ENCODE measurements around the gene SPSB4. TPM values are rescaled to one million over a fixed set of nuclear protein-coding genes. Genes with fewer than 3 reads are reported as not detected.

Gene SPSB4
- total and polyA plus RNA-seq, 10 of the 15 experiments (the other 5 are each of a cell fraction or from before 2014, with no cell fraction given): not detected

DNA sequence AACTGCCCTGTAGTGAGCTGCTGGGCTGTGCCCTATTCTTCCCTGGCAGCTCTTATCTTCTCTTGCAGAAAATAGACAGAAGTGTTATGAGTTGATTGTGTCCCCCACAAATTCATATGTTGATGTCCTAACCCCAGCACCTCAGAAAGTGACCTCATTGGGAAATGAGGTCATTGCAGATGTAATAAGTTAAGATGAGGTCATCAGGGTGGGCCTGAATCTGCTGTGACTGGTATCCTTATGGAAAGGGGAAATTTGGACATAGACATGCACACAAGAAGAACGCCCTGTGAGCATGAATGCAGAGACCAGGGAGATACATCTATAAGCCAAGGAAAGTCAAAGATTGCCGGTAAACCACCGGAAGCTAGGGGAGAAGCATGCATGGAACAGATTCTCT lies 49.0 kb downstream of the SPSB4 start (continued):
- TF ChIP-seq ASH2L (IDR thresholded peaks at IDR 0.05; ENCODE audit: borderline replicate concordance, low read depth): no peak

DNA sequence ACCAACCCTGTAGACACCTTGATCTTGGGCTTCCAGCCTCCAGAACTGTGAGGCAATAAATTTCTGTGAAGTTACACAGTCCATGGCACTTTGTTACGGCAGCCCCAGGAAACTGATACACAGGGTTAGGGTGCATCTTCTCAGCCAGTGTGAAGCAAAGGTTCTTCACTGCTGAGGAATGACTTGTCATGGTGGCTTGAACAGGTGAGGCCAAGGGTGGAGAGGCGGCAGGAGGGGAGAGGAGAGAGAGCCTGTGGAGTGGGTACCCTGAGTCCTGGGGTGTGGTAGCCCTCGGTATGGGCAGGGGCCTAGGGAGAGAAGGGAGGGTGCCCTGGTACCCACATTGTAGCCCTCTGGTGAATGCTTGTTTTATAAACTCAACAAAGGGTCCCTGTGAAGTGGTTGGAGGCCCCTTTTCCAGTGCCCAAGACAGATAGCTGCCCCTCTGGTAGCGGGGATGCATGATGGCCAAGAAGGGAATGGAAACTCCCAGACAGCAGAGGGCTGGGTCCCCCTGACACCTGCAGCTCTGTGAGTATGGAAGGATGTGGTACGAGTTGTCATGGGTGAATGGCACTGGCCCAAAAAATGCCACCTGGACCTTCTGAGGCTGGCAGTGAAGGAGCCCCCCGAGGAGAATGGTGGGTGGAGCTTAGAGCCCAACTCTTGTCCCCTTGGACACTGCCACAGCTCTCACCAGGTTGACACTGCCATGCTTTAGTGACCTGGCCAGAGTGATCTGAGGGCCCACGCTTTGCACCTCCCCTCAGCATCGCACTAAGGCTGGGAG lies 49.6 kb downstream of the SPSB4 start:
- no peak overlapping the region for H3K4me3 ChIP-seq
- no peaks in the 10 kb centered on the region for H3K36me3 ChIP-seq (ENCODE audit: control insufficient read depth in 2 of 2, insufficient read depth in 2 of 2, low read length in 1 of 2)
- SMC1A ChIA-PET (ENCODE audit: uncharacterized antibody, unreplicated experiment): interaction anchor here (0.7 kb wide), 1 partner anchor 100 kb away, joined by 3 read pairs; no protein-coding TSS in a partner anchor
- DNase-seq (ENCODE audit: low read depth, low spot score) (no peak), FAIRE-seq (no peak), ATAC-seq (no peak)
- RAD21 ChIA-PET (ENCODE audit: unreplicated experiment): no interaction called here
- H3K4me1 ChIP-seq (ENCODE audit: control insufficient read depth, insufficient read depth, low read length): no peaks in the 10 kb centered on the region
- H3K9me3 ChIP-seq (replicated peaks; ENCODE audit: control insufficient read depth, insufficient read depth, low read length): no peaks in the 10 kb centered on the region
- H2AFZ ChIP-seq (ENCODE audit: control insufficient read depth, low read depth, low read length): no peak overlapping the region
- no peak overlapping the region for H3K27ac ChIP-seq (ENCODE audit: control insufficient read depth, insufficient read depth)
- no peaks in the 10 kb centered on the region for H3K79me2 ChIP-seq (ENCODE audit: control insufficient read depth, insufficient read depth, low read length)
- in situ Hi-C loops (cut with MboI) (no loop called here), intact Hi-C loops (cut with micrococcal nuclease; ENCODE audit: unreplicated experiment) (loop anchor here (10.0 kb wide), 1 partner anchor 176 kb away; no protein-coding TSS in a partner anchor)
- H3K4me2 ChIP-seq (ENCODE audit: control insufficient read depth, insufficient read depth): no peak overlapping the region
- CTCF ChIA-PET: interaction anchor here (0.9 to 1.3 kb wide), 3 partner anchors 10 to 202 kb away, joined by 3 read pairs; no protein-coding TSS in a partner anchor
- BruUV-seq (replicated peaks): no TSS peak
- POLR2A ChIA-PET: no interaction called here
- no peaks in the 10 kb centered on the region for H4K20me1 ChIP-seq (ENCODE audit: control insufficient read depth, insufficient read depth)
- no peak overlapping the region for H3K9ac ChIP-seq (ENCODE audit: control insufficient read depth, insufficient read depth, low read length)
- no peaks in the 10 kb centered on the region for H3K27me3 ChIP-seq (replicated peaks in 1 of 2; ENCODE audit: control insufficient read depth in 2 of 2, insufficient read depth in 2 of 2, low read length in 1 of 2)
- 27% methylated on average over 8 of the region's 8 CpGs for WGBS (ENCODE audit: insufficient coverage, insufficient replicate concordance, low lambda C conversion rate, missing lambda C conversion rate)
- no peak for TF ChIP-seq EED (IDR thresholded peaks at IDR 0.05; ENCODE audit: low read depth)
- TF ChIP-seq EGR1 (IDR thresholded peaks at IDR 0.05; ENCODE audit: borderline replicate concordance in 1 of 2, low read depth in 2 of 2, low read length in 2 of 2): no peak
- no peak for TF ChIP-seq SRF (IDR thresholded peaks at IDR 0.05; ENCODE audit: low read depth in 2 of 2, low read length in 2 of 2)
- TF ChIP-seq, protein P1, sequence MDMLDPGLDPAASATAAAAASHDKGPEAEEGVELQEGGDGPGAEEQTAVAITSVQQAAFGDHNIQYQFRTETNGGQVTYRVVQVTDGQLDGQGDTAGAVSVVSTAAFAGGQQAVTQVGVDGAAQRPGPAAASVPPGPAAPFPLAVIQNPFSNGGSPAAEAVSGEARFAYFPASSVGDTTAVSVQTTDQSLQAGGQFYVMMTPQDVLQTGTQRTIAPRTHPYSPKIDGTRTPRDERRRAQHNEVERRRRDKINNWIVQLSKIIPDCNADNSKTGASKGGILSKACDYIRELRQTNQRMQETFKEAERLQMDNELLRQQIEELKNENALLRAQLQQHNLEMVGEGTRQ (IDR thresholded peaks at IDR 0.05; ENCODE audit: borderline replicate concordance, low read depth, low read length): no peak
- TF ChIP-seq YY1 (IDR thresholded peaks at IDR 0.05; ENCODE audit: low read depth, low read length): no peak
- TF ChIP-seq SUZ12 (IDR thresholded peaks at IDR 0.05; ENCODE audit: unreplicated experiment): no peak
- TF ChIP-seq, protein P2, sequence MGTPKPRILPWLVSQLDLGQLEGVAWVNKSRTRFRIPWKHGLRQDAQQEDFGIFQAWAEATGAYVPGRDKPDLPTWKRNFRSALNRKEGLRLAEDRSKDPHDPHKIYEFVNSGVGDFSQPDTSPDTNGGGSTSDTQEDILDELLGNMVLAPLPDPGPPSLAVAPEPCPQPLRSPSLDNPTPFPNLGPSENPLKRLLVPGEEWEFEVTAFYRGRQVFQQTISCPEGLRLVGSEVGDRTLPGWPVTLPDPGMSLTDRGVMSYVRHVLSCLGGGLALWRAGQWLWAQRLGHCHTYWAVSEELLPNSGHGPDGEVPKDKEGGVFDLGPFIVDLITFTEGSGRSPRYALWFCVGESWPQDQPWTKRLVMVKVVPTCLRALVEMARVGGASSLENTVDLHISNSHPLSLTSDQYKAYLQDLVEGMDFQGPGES (IDR thresholded peaks at IDR 0.05): no peak
- TF ChIP-seq NR2C1 (IDR thresholded peaks at IDR 0.05): no peak
- TF ChIP-seq, protein P3, sequence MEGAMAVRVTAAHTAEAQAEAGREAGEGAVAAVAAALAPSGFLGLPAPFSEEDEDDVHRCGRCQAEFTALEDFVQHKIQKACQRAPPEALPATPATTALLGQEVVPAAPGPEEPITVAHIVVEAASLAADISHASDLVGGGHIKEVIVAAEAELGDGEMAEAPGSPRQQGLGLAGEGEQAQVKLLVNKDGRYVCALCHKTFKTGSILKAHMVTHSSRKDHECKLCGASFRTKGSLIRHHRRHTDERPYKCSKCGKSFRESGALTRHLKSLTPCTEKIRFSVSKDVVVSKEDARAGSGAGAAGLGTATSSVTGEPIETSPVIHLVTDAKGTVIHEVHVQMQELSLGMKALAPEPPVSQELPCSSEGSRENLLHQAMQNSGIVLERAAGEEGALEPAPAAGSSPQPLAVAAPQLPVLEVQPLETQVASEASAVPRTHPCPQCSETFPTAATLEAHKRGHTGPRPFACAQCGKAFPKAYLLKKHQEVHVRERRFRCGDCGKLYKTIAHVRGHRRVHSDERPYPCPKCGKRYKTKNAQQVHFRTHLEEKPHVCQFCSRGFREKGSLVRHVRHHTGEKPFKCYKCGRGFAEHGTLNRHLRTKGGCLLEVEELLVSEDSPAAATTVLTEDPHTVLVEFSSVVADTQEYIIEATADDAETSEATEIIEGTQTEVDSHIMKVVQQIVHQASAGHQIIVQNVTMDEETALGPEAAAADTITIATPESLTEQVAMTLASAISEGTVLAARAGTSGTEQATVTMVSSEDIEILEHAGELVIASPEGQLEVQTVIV (IDR thresholded peaks at IDR 0.05; ENCODE audit: borderline replicate concordance, partially characterized antibody): no peak
- TF ChIP-seq FOS (IDR thresholded peaks at IDR 0.05; ENCODE audit: borderline replicate concordance, extremely low read depth, insufficient read length): no peak
- TF ChIP-seq POU2F2 (IDR thresholded peaks at IDR 0.05; ENCODE audit: borderline replicate concordance, low read depth, low read length): no peak
- TF ChIP-seq CBFB (IDR thresholded peaks at IDR 0.05; ENCODE audit: low read depth): no peak
- no peak for TF ChIP-seq CHD1 (IDR thresholded peaks at IDR 0.05; ENCODE audit: low read depth, low read length)
- no peak for TF ChIP-seq EZH2 (IDR thresholded peaks at IDR 0.05; ENCODE audit: borderline replicate concordance, control insufficient read depth, low read depth, low read length)
- TF ChIP-seq, protein P4, sequence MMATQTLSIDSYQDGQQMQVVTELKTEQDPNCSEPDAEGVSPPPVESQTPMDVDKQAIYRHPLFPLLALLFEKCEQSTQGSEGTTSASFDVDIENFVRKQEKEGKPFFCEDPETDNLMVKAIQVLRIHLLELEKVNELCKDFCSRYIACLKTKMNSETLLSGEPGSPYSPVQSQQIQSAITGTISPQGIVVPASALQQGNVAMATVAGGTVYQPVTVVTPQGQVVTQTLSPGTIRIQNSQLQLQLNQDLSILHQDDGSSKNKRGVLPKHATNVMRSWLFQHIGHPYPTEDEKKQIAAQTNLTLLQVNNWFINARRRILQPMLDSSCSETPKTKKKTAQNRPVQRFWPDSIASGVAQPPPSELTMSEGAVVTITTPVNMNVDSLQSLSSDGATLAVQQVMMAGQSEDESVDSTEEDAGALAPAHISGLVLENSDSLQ (IDR thresholded peaks at IDR 0.05): no peak

All from GM12878 (cell line).